Activated effector memory CD4-positive, alpha-beta T cell treated with Interleukin-2 at 50 U/mL for 16 hours (primary cell): Measurements from ENCODE around the gene MOAP1.
"Not testable (repeated sequence)": the region's sequence is repeated elsewhere in the genome, so short reads cannot be mapped to it uniquely, and the experiment has no call there.

Source experiments
- DNase-seq: peaks from one replicate; pipeline ENCODE4 v3.0.0-alpha.2; 2020

The MOAP1 gene

DNA sequence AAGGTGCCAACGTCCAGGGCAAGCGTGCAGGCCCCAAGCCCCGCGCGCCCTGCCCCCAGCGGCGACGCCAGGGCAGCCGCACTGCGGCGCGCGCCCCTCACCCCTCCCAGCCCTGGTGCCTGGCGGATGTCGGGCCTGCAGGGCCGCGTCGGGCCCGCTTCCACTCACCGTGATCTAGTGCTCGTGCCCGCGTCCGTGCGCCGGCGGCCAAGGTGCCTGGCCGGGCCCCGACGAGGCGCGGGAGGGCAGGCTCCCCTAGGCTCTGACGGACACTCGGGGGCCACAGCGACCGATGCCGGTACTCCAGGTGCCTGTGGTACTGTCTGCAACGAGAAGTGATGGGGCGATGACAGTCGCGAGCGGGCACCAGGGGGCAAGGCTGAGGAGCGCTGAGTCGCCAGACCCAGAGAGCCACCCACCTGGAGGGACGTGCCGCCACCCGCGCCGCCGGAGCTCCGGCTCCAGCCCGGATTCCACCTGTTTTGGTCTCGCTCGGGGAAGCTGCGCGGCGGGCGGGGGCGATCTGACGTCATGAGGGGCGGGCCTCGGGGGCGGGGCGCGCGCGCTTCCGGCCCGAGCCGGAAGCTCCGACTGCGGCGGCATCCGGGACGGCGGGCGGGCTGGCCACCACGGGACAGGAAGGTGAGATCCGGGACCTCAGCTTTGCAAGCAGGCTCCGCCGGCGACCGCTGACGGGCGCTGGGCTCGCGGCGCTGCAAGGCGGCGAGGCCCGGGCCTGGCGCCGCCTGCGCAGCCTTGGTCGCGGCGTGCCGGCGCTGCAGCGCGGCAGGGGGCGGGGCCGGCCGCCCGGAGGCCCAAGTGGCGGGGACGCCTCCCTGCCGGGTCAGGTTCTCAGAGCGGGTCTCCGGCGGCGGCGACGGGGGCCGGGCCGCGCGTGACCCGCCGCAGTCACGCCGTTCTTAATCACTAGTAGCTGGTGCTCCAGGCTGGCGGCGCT lies at the start of gene MOAP1, which contains the start of gene LYSET:
MOAP1 (minus strand) TSS at position 507 of the 958 bp plus-strand sequence. CDS start 655 bp downstream, outside the sequence.
LYSET (plus strand) TSS at position 927 of the 958 bp plus-strand sequence. CDS start 89 bp downstream, outside the sequence.
- peak; percentile 90 for DNase-seq

DNA sequence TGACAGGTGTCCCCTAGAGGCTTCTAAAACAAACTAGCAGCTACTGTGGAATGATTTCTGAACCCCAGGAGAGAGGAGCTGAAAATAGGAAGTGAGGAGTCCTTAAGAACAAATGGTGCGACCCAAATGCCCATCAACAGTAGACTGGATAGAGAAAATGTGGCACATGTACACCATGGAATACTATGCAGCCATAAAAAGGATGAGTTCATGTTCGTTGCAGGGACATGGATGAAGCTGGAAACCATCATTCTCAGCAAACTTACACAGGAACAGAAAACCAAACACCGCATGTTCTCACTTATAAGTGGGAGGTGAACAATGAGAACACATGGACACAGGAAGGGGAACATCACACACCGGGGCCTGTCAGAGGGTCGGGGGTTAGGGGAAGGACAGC lies 48.4 kb upstream of the MOAP1 start:
- not testable (repeated sequence) for DNase-seq

DNA sequence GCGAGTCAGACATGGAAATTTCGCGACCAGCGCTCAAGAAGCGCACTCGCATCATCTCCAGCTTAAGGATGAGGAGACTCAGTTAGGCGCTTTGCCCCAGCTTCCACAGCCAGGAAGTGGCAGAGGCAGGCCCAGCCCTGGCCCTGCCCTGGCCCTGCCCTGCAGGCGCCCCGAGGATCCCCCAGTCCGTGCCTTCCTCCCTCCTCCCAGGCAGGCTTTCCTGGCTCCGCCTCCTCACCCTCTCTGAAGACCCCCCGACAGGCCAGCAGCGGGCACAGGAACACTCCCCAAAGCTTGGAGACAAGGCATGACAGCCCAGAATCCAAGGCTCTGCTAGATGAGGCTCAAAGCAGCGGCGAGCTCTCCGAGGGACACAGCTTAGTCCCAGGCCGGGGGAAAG lies 47.5 kb upstream of the MOAP1 start:
- no peak for DNase-seq

GRCh38 chr14:93231129-93231979 lies 46.7 kb upstream of the MOAP1 start:
- no peak for DNase-seq

DNA sequence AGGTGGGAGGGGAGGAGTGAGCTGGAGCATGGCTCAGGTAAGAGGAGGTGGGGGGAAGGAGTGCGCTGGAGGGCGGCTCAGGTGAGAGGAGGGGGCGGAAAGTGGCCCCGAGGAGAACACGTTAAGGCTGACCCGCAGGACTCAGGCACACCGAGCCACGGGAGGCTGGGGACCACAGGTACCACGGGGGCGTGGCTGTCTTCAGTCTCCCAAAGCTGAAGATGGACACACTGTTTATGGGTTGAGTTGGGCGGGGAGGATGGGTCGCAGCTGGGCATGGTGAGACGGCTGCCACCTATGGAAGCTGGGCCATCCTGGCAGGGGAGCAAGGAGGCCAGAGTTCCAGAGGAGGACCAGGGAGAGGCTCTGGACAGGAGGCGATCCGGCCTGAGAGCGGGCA lies 45.8 kb upstream of the MOAP1 start:
- no peak for DNase-seq

DNA sequence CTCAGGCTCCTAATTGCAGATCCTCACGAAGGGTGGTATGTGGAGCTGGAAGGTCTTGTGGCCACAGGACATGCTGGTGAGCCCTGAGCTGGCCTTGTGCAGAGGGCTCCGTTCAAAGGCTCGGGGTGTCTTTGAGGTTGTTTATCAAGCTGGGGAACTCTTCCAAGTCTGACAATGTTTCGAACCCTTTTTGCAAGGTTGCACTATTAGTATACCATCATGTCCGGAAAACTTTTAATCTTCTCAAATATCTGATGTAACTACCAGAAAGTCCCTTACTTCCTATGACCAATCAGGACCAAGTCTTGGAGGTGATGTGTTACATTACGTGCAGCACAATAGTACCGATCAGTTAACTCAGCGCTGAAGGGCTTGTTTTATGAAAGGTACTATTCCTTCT lies 43.9 kb upstream of the MOAP1 start:
- DNase-seq = no peak

- DNase-seq = no peak
Measured at GRCh38 chr14:93223565-93223964, 38.9 kb upstream of the MOAP1 start.

DNA sequence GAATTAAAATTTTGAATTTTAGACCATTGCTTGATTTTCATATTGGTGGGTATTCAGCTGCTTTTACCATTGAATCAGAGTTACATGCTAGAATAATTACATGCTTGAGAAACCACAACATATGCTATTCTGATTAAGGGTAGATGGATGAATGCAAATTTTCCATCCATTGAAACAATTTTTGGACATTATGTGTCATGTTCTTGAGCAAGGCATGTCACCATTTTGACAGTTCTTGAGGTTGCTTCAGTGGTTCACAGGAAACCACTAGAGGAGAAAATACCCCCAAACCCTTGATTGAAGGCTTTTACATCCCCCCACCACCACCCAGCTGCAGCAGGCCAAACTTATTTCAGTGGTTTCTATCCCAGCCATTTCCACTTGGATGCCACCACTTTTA lies 35.8 kb upstream of the MOAP1 start:
- DNase-seq = no peak

DNA sequence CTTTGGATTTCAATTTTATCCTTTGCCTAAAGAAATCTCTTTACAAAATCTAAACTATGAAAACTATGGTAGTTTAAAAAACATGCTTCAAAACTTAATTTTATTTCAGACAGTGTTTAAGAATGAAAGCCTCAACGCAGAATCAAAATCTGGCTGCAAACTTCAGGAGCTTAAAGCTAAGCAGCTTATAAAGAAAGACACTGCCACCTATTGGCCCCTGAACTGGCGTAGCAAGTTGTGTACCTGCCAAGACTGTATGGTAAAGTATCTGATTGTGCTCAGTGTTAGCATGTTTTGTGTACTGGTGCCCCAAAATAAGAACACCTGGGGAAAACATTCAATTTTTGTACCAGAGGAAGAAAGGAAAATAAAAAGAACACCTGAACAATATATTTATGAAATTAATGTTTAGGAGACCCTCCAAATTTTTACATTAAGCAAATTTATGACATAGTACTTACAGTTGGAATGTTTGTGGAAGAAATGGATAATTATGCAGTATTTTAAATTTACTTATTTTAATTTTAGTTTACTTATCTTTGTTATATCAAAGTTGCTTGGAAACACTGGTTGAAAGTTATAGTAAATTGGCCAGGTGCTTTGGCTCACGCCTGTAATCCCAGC lies 34.5 kb upstream of the MOAP1 start:
- peak; percentile 9 for DNase-seq

GRCh38 chr14:93214598-93214997 lies 29.9 kb upstream of the MOAP1 start:
- no peak for DNase-seq

DNA sequence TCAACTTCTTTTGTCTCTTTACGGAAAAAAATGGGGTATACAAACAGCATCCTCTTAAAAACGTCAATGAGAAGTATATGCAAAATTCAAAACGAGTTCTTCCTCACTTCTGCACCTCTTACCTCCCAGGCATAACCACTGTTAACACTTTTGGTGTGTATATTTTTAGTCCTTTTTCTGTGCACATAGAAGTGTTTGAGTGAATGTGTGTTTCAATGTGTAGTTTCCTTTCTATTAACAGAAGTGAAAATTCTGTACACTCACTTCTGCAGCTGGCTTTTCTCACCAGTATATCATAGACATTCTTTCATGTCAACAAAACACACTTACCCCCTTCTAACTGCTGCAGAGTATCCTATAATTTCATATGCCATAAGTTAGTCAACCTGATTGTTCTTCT lies 27.7 kb upstream of the MOAP1 start:
- DNase-seq = no peak

- no peak for DNase-seq
Measured at GRCh38 chr14:93207468-93208308, 23.0 kb upstream of the MOAP1 start.

DNA sequence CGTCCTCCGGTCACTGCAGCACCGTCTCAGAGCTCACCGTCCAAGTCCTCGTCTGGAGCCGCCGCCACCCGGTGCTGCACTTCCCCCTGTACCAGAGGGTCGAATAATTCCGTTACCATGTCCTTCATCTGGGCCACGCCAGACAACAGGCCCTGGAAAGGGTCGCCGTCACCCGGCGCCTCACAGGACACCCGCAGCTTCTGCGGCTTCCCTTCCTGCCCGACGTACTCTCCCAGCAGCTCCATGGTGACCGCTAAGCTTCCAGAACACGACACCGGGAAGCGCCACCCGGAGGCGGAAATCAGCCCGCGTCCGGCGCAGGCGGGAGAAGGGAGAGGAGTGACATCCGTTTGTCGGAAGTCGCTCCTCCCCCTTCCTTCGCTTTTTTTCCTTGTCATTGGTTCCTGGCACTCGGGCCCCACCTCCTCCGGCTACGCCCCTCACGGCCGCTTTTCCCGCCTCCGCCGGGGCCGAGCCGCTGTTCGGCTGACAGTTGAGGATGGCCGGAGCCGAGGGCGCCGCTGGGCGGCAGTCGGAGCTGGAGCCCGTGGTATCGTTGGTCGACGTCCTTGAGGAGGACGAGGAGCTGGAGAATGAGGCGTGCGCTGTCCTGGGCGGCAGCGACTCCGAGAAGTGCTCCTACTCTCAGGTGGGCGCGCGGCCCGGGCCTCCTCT lies 22.2 kb upstream of the MOAP1 start, which contains the start of the genes GON7 and UBR7:
GON7 (minus strand) TSS at position 273 of the 675 bp plus-strand sequence; CDS start at position 245, 28 bp downstream.
UBR7 (plus strand) TSS at position 464 of the 675 bp plus-strand sequence; CDS start at position 500, 36 bp downstream.
- peak; percentile 82 for DNase-seq

DNA sequence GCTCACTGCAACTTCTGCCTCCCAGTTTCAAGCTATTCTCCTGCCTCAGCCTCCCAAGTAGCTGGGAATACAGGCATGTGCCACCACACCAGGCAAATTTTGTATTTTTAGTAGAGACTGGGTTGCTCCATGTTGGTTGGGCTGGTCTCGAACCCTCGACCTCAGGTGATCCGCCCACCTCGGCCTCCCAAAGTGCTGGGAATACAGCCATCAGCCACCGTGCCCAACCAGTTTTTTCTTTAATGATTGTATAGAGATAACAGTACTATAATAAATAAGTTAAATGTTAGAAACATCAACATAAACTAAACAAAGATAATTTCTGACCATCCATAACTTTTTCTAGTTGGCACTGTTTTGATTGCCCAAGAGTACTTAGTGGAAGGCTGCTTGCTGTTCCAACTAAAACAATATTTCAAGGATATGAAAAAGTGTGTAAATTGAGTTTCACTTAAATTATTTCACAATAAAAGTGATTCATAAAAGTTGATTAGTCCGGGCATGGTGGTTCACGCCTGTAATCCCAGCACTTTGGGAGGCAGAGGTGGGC lies 16.5 kb upstream of the MOAP1 start:
- DNase-seq = no peak

GRCh38 chr14:93200553-93200952 lies 15.9 kb upstream of the MOAP1 start:
- DNase-seq = no peak

DNA sequence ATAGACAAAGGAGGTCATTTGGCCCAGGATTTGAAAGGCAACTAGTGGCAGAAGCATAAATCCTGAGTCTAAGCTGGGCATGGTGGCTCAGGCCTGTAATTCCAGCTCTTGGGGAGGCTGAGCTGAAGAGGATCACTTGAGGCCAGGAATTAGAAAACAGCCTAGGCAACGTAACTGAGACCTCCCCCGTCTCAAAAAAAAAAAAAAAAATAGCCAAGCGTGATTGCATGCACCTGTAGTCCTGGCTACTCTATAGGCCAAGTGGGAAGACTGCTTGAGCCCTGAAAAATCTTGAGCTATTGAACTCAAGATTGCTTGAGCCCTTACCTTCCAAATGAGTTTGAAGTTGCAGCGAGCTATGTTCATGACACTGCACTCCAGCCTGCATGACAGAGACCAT lies 14.3 kb upstream of the MOAP1 start:
- no peak for DNase-seq

- DNase-seq = no peak
Measured at GRCh38 chr14:93195316-93195999, 10.8 kb upstream of the MOAP1 start.

DNA sequence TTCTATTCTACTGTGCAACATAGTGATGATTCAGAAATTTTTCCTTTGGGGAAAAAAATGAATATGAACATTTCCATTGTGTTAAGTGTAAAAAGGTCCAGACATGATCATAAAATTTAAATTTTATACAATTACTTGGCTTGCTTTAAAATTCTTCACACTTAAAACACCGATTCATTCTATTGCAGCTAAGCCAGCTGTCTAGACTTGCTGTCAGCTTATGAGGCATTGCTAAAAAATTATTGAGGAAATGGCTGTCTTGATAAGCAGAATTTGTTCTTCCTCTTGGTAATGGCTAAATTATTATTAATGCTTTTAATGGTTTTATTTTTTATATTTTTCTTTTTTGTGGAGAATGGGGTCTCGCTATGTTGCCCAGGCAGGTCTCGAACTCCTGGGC lies 2.3 kb upstream of the MOAP1 start:
- no peak for DNase-seq

DNA sequence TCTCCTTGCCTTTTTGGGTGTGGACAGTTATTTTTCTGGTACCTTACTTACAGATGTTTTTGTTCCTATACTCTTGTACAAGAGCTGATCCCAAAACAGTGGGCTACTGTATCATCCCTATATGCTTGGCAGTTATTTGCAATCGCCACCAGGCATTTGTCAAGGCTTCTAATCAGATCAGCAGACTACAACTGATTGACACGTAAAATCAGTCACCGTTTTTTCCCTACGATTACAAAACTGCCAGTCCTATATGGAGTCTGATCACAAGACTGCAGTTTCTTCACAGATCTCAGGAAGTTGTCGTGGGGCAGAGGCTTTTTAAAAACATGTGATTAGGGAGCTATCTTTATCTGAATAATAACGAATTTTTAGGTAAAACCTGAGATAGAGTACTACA lies 1.8 kb upstream of the MOAP1 start:
- DNase-seq = no peak

- no peak for DNase-seq
Measured at GRCh38 chr14:93185349-93185720, 638 bp upstream of the MOAP1 start.
